ENCODE measurements around the gene PIP5K1C.

Gene PIP5K1C

DNA sequence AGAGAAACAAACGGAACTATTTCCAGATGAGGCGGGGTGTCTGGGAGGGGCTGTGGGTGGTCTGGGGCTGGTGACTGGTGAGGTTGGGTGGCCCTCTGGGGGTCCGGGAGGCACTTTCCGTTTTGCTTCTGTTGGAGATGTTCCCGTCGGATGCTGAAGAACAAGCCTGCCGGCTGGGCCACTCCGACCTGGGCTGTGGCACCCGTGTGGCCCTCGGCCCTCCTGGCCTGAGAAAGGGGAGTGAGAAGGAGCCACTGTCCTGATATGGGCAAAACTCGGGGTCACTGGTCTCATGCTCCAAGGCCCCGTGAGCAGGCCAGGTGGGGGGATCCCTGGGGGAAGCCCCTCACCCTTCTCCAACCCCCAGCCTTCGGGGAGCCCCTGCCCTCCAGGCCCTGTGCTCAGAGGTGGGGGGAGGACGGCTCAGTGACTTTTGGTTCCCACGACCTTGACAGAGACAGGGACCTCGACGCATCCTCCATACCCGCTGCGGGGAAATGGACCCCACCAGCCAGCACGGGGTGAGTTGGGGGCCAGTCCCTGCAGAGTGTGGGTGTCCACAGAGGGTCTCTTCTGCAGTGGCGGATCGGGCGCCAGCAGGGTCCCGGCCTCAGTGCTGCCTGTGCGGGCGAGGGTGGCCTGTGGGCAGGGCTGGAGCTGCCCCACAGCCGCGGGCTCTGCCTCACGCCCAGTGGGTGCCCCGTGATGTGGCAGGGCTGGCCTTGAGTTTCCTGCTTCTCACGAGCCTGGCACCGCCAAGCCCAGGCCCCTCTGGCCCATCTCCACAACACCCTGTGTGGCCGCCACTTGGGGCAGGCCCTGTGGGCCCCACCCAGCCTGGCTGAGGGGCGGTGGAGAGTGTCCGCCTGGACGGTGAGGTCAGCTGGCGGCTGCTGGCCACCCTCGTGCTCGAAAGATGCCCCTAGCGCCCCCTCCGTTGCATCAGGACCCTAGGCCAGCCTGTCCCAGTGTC lies 89.2 kb downstream of the PIP5K1C start:
- DNase-seq (ENCODE audit: low spot score): no peak

DNA sequence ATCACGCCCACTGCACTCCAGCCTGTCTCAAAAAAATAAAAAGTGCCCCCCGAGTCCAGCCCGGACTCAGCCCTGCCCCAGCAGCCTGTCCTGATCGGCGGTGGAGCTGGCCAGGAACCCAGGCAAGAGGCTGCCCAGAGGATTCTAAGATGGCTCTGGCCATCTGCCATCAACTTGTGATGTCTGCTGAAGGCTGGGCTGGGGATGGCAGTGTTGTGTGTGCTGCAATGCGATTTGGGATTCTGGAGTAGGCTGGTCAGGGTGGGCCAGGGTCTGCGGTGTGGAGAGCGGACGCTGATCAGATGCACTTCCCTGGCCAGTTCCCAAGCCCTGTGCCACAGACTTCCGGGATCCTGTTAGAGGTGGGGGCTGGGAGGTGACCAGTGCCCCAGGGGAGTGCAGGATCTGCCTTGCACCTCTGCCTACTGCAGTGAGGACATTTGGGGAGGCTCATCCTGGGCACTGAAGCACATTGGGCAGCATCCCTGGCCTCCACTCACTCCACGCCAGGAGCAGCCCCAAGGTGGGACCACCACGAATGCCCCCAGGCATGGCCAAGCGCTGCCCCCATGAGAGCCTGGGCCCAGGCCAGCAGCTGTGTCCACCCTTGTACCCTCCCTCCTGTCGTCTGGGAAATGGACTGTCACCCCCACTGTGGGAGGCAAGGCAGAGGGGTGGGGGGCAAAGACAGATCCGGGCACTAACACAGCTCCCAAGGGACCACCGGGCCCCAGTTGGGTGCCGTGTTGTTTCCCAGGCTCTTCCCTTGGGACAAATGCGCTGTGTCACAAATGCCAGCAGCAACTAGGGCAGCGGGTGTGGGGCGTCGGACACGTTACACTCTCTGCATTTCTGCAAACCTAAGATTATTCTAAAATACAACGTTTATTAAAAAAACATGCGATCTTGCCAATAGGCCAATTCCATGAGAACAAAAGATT lies 90.2 kb downstream of the PIP5K1C start:
- DNase-seq (ENCODE audit: low spot score): no peak

DNA sequence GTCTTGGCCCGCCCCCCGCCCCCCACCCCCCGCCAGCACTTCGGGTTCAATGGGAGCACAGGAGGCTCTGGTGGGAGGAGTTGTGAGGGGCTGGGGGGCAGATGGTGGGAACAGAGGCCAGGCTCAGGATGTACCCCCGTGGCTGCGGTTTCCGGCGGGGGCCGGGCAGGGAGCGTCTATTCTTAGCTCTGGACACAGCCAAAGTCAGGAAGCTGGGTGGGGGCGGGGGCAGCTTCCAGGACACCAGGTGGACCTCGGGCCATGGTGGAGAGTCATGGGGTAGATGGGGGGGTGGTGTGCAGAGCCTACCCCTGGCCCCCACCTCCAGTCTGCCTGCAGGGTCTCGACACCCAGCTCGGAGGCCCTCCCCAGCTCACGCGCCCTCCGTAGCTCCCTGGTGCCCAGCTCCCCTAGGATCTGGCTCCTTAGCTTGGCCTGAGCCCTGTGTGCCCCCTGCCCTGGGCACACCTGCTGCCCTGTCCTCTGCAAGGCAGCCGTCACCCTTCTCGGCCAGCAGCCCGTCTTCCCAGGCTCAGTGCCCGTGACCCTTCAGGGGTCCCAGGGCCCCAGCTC lies 91.4 kb downstream of the PIP5K1C start:
- DNase-seq (ENCODE audit: low spot score): no peak

DNA sequence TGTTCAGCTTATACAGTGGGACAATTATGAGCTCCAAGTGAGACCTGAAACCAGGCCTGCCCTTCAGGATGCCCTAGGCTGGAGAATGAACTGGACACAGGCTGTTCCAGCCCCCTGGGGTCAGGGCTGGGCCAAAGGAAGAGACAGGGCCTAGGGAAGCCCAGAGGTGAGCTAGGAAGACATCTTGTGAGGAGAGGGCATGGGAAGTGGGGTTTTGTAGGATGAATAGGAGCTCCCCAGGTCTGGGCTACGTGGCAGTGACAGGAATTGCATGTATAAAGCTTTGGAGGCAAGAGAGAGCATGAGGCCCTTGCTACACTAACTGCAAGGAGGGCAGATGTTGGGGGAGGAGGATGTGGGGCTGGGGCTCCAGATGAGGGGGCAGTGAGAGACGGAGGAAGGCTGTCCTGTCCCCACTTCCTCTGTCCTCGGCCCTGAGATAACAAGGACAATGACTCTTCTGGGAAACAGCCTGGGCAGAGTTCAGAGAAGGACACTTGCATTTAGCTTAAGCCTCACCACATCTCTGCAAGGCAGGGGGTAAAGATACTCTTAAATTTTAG lies 92.1 kb downstream of the PIP5K1C start:
- no peak for DNase-seq (ENCODE audit: low spot score)

DNA sequence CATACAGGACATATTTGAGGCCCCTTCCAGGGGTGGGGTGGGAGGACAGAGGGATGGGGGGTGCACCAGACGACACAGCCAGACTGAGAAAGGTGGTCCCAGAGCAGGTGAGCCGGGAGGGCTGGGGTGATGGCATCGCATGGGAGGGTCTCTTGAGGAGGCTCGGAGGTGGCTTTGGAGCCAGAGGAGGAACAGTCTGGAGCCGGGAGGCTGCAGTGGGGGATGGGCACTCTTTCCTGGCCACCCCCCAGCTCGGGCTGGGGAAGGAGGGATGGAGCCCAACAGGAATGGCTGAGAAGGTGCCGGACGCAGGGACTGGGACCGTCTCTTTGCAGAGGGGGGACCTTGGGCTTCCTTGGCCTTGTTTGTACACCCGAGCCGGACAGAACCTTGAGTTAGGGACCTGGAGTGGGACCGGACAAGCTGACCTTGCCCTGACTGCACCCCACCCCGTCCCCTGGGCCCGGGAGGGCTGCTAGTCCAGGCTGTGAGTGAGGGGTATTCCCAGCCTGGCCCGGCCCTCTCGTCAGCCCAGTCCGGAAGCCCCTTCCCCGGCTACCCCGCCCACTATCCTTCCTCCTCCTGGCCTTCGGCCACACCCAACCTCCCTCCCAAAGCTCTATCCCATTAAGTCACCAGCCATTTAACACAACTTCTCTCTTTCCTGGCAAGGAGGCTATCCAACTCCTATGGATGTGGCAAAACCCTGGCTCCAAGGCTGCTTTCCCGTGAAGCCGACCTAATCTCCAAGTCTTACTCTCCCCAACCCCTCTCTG lies 92.8 kb downstream of the PIP5K1C start:
- peak; percentile 71 for DNase-seq (ENCODE audit: low spot score)

DNA sequence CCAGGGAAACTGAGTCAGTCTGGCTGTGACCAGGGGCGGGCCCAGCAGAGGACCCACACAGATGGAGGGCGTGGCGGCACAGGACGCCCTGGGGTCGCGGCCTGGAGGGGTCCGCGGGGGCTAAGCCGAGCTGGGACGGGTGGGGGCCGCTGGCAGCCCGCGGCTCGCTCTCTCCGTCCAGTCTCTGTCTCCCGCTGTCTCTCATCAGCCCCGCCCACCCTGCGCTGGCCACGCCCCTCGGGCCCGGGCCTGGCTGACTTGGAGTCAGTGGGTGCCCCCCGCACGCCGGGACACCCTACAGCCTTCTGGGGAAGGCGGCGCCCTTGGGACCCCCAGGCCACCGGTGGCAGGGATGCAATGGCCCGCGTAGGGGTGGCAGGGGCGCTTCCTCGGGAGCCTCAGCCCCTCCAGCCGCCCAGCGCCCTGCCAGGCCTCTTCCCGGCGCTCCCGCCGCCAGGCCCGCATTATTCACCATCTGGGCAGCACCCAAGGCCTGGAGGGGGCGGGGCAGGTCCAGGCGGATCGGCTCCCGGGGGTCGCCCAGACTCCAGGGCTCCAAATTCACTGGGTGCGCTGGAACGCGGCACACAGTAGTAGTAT lies 93.5 kb downstream of the PIP5K1C start, which contains the start of gene TBXA2R:
Gene TBXA2R (minus strand): TSS at position 186 of the 600 bp plus-strand sequence. CDS start 6,241 bp downstream, outside the sequence.
- DNase-seq (ENCODE audit: low spot score): peak; percentile 96

DNA sequence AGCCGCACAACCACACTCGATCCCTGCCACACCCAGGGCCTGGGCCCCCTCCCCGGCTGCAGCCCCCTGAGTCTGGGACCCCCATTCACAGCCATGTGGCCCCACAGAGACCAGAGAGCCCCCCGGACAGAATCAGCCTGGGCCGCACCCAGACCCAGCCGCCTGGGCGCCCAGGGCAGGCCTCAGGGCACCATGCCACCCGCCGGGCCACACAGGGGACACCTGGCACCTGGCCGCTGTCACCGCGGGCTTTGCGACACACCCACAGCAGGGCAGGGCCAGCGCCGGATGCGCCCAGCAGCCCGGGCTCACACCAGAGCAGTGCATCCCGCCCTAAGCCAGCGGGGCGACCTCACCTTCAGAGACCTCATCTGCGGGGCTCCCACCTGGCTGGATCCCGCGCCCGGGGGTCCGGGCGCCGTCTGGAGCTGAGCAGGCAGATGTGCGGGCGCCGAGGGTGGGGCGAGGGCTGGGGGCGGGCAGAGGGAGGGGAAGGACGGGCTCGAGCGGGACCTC lies 94.0 kb downstream of the PIP5K1C start:
- DNase-seq (ENCODE audit: low spot score): peak; percentile 54

DNA sequence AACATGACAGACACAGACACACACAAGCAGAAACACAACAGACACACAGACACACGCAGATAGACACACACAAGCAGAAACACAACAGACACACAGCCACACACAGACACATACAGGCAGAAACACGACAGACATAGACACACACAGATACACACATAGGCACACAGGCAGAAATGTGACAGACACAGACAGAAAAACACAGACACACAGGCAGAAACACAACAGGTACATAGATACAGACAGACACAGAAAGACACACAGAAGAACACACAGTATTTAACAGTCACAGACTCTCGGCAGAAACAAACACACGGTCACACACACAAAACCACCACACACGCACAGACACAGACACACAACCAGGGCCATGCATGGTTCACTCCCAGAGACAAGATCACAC lies 94.5 kb downstream of the PIP5K1C start:
- no peak for DNase-seq (ENCODE audit: low spot score)

DNA sequence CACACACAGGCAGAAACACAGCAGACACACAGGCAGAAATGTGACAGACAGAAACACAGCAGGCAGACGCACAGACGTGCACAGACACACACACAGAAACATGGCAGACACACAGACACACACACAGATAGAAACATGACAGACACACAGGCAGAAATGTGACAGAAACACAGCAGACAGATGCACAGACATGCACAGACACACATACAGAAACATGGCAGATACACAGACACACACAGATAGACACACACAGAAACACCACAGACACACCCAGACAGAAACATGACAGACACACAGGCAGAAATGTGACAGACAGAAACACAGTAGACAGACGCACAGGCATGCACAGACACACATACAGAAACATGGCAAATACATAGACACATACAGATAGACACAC lies 94.9 kb downstream of the PIP5K1C start:
- no peak for DNase-seq (ENCODE audit: low spot score)

DNA sequence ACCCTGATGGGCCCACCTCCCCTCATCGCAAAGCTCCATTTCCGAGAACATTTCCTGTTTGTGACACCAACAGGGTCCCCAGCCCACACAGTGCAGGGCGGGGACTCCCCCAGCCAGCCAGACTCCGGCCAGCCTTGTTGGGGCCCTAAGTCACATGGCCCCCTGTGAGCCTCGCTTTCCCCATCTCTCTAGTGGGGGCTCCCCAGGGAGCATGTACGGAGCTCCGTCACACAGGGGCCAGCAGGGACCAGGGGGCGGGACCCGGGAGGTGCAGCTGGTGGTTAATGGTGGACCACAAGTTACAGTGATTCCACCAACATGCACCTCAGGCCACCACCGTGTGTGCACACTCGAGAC lies 95.3 kb downstream of the PIP5K1C start:
- DNase-seq (ENCODE audit: low spot score): no peak

DNA sequence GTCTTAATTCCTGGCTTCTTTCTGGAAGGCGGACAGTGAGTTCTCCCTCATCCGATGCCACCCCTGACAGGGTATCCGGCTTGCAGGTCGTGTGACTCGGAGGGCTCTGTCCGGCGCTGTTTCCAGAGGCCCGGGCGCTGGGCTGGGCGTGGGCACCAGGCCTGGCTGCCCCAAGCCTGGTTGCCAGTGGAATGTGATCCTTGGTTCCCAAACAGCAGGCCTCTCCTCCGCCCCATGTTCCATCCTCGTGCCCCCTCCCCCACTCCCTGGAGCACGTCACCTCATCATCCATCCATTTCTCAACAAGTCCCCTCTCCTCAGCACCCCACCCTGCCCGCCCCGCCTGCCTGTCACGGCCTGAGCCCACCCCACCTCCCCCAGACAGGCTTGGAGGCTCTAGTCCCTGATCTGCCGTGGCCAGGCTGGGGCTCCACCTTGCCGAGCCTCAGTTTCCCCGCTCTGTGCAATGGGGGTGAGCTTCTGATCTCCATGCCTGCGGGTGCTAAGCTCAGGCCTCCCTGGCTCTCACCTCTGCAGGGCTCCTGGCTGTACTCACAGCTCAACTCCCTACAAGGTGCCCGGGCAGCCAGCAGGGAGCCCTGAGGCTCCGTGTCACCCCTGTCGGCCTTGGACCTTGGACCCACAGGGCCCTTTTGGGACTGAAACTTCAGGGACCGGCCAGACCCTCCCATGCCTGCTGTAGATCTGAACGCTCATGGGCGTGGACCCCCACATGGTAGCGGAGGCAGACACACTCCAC lies 95.9 kb downstream of the PIP5K1C start:
- DNase-seq (ENCODE audit: low spot score): no peak

DNA sequence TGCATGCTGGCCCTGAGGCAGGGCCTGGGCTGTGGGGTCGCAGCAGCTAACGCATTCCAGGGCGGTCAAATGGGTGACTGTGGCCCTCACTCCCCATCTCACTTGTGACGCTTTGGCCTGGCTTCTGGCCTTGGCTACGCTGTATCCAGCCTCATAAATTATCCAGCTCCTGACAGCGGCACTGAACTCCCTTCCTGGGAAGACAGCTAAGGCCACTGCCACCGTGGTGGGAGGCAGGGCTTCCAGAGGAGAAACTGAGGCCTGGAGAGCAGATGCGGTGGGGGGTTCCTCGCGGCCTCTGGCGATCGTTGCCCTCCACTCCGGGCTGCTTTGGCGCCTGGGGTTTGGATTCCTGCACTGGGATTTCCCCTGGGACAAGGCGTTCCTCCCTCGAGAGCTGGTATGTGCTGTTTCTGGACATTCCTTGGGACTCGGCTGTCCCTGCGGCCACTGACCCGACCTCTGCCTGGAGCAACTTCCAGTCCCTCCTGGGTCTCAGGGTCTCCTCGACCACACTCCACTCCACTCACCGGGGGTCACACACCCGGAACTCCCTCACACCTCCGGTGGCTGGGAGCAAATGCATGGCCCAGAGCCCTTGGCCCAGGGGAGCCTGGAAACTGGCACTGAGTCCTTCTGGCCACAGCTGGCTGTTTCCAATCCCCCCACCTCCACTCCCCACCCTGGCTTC lies 97.0 kb downstream of the PIP5K1C start:
- no peak for DNase-seq (ENCODE audit: low spot score)

DNA sequence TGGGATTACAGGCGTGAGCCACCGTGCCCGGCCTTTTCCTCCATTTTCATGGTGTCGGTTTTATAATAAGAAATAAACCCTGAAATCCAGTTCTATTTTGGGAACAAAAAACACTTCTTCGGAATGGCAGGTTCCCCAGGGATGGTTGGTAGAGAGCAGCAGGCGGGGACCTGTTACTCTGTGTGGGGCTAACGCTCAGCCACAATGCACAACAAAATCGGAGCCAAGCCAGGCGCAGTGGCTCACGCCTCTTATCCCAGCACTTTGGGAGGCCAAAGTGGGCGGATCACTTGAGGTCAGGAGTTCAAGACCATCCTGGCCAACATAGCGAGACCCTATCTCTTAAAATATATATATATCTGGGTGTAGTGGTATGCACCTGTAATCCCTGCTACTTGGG lies 99.2 kb downstream of the PIP5K1C start:
- no peak for DNase-seq (ENCODE audit: low spot score)

DNA sequence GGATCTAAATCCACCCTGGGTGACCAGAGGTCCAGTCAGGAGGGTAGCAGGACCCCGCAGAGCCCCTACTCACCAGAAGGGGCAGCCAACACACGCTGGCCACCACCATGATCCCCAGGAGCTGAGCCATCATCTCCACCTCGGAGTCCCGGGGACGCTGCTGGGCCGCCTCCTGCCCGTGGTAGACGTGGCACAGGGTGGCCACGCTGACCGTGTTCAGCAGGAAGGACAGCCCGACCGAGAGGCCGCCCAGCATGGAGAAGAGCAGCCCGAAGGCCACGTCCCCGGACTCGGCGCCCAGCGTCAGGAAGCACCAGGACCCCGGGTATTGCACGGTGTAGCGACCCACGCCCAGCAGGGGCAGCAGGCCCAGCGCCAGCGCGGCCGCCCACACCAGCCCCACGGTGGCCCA lies 100.5 kb downstream of the PIP5K1C start:
- DNase-seq (ENCODE audit: low spot score): no peak

DNA sequence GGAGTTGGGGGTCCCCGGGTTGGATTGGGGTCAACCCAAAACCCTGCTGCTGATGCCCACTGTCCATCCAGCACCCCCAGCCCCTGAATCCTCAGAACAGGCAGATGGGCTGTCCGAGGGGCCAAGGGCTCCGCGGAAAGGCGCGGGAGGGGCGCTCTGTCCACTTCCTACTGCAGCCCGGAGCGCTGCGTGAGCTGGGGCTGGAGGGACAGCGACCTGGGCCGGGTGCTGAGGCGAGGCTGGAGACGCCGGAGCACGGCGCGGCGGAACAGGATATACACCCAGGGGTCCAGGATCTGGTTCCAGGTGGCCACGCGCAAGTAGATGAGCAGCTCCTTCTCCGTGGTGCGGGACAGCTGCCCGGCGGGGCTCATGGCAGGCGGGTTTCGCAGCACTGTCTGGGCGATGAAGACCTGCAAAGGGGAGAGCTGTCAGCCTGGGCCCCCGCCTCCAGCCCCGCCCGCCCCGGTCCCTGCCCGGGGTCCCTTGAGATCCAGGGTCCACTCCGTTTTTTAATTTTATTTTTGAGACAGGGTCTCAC lies 104.7 kb downstream of the PIP5K1C start:
- no peak for DNase-seq (ENCODE audit: low spot score)

DNA sequence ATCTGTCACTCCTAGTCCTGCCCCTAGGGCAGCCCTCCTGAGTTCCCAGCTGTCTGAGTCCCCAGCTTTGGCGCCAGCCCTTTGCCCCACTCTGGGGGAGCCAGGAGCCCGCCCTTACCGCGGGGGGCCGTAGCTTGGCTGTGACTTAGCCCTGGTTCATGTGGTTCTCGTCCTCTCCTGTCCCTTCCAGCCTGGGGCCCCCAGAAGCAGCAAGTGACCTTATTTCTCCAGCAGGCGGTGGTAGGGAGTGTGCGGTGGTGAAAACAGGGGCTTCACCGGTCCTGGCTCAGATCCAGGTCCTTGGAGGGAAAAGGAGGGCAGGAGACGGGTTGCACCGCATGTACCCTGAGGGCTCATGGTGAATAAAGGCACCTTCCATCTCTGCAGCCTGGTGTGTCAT lies 107.1 kb downstream of the PIP5K1C start:
- DNase-seq (ENCODE audit: low spot score): no peak

DNA sequence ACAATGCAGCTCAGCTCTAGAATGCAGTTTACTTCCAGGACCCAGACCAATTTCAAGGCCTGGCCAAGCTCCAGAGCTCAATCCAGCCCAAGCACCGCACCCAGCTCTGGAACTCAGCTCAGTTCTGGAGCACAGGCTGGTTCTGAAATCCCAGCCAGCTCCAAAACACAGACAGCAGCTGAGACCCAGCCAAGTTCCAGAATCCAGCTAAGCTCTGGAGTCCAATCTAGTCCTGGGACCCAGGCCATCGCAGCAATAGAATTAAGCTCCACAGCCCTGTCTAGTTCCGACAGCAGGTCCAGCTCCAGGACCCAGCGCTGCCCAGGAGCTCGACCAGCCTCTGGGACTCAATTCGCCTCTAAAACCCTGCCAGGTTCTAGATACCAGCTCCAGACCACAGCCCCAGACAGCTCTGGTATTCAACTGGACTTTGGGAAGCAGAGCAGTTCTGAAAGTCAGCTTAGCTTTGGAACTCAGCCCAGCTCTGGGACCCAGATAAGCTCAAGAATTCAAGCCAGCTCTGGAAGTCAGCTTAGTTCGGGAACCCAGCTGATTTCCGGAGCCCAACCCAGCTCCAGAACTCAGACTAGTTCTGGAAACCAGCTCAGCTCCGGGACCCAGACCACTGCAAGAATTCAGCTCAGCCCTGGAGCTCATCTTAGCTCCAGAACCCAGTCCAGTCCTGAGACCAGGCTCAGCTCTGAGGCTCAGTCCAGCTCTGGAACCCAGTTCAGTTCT lies 108.2 kb downstream of the PIP5K1C start:
- DNase-seq (ENCODE audit: low spot score): no peak

DNA sequence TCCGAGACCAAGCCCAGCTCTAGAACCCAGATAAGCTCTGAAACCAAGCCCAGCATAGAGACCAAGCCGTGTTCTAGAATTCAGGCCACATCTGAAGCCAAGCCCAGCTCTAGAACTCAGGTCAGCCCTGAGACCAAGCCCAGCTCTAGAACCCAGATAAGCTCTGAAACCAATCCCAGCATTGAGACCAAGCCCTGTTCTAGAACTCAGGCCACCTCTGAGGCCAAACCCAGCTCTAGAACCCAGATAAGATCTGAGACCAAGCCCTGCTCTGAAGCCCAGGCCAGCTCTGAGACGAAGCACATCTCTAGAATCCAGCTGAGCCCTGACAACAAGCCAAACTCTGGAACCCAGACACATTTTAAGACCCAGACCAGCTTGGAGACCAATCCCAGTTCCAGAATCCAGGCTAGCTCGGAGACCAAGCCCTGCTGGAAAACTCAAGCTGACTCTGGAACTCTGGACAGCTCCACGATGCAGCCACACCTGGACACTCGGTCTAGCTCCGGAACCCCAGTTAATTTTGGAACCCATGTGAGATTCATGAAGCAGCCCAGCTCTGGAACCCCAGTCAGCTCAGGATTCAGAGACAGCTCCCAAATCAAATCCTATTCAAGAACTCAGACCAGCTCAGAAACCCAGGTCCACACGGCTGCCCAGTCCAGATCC lies 109.1 kb downstream of the PIP5K1C start:
- DNase-seq (ENCODE audit: low spot score): no peak

Data from GM03348 (cell line).